Stimulated activated CD8-positive, alpha-beta memory T cell treated with anti-CD3 and anti-CD28 coated beads, Interleukin-15, amount 100 ng/mL, for 24 hours (primary cell): Measurements from ENCODE around the gene REXO1.

Experiments used
- DNase-seq: peaks from one replicate; pipeline ENCODE4 v3.0.0-alpha.2; 2020; ENCODE audit warnings: low read depth

The REXO1 gene

DNA sequence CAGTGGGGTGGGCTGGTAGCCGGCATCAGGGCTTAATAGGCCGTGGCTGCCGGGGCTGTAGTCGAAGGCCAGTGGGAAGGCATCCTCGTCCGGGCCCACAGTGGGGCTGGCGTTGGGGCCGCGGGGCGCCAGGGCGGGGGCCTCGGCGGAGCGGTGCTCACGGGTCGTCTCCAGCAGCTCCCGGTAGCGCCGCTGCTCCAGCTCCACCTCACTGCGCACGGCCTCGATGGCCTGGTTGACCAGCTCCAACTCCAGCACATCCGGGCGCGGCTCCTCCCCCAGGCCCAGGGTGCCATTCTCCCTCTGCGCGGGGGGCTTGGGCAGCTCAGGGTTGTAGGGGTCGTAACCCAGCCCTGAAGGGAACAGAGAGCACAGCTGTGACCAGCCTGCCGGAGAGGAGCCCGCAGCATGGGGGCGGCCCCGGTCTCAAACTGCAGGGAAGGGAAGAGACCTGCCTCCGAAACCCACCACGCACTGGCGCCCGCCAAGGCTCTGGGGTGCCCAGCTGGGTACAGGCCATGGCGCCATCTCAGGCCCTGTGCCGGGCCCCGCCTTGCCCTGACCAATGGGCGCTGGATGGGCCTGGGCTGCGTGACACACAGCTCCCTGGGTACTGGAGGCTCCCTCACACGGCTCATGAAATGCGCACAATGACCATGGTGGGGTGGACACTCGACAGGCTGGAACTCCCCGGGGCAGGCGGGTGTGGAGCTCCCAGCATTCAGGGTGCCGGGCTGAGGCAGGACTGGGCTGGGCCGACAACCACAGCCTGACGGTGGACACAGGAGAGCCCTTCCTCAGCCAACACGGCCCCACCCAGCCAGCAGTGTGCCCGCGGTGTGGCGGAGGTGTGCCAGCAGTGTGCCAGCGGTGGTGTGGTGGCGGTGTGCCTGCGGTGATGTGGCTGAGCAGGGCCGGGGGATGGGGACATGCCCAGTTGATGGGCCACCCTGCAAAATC is 19.7 kb downstream of the REXO1 start:
- no peak for DNase-seq

DNA sequence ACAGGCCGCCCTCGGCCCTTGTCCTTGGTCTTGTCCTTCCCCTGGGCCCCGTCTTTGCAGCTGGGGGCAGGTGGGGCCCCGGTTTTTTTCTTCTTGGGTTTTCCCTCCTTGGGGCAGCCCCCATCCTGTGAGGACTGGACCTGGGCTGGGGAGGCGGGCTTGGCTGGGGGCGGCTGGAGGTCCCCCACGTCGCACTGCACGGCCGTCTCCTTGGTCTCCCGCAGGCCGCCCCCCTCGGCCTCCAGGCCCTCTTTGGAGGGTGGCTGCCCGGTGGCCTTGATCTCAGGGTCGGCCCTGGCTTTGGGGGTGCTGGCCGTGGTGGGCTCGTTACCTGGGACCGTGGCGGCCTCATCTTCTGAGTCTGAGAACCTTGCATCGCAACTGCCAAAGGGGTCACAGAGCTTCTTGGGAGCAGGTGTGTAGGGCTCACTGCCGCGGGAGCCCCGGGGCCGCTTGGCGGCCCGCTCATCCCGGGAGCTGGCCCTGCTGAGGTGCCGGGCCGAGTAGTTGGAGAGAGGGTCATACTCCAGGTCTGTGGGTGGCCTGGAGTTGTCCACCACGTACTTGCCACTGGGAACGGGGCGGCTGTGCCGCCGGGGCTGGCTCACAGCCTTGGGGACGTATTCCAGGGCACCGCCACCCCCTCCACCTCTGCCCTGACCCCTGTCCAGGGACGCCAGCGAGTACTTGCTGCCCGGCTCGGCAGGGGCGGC is 20.6 kb downstream of the REXO1 start:
- DNase-seq, result no peak

DNA sequence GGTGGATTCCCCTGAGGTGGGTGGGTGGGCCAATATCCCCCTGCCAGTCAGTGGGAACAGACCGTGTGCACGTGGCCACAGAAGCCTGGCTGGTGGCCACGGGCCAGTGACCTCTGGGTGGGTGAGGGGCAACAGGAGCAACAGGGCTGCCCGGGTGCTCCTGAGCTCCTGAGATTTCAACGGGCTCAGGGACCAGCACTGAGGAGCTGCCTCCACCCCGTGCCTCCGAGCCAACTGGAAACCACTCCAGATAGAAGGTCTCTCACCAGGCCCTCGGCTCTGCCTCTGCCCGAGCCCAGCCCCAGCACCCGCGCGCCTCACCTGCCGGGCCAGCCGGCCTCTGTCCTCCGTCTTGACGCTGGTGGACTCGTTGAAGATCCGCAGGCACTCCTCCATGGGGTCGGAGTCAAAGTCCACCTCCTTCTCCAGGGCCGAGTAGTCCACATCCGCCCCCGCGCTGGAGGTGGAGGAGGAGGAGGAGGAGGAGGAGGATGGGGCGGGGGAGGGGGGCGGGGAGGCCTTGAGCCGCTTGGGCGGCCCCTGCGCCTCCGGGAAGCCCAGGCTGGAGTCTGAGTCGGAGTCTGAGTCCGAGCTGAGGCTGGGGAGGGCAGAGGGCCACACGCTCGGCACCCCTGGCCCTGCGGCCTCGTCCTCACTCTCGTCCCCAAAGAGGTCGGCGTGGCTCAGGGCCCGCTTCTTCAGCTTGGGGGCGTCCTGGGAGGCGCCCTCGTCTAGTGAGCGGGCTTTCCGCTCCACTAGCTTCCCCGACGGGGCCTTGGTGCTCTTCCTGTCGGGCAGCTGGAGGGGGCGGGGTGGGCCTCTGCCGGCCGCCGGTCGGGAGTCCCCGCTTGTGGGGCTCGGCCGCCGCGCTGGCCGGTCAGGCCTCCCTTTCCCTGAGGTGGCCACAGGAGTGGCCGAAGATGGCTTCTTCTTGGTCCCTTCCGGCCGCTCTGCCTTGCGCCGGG is 21.4 kb downstream of the REXO1 start:
- DNase-seq, result no peak

DNA sequence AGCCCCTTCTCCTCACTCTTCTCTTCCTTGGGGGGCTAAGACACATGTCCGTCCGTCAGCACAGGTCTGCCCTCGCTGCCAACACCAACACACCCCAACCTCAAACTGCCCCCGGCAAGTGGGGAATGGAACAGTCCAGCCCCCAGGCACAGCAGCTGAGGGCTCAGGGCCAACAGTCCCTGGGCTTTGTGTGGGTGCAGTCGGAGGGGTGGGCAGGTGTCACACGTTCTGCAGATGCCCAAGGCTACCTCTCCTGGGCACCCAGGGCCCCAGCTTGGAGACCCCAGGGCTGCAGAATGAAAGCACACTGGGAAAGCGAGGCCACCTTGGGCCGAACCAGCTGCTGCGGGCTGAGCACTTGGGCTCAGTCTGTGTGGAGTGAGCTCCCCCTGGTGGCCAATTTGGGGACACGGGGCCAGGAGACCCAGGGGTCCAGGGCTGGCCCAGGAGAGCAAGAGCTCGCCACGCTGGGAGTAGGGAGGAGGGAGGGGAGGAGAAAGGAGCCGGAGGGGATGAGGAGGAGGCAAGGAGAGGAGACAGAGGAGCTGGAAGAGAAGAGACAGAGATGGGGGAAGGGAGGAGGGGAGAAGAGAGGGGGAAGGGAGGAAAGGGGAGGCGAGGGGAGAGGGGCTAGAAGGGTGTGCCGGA is 22.2 kb downstream of the REXO1 start:
- peak; percentile 44 for DNase-seq

DNA sequence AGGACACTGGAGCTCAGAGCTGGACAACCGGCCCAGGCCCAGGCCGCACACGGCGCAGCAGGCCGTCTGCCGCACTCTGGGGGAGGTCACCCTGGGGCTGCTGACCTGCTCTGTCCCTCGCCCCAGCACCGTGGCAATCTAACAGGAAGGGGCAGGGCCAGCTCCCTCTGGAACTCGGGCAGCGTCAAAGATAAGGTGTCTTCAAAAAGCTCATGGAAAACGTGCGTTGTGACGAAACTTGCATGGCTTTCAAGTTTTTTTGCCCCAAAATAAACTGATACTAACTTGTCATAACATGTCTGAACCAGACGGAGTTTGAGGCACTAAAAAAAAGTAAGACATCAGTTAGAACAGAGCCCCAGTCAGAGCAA is 24.0 kb downstream of the REXO1 start:
- DNase-seq, result no peak

DNA sequence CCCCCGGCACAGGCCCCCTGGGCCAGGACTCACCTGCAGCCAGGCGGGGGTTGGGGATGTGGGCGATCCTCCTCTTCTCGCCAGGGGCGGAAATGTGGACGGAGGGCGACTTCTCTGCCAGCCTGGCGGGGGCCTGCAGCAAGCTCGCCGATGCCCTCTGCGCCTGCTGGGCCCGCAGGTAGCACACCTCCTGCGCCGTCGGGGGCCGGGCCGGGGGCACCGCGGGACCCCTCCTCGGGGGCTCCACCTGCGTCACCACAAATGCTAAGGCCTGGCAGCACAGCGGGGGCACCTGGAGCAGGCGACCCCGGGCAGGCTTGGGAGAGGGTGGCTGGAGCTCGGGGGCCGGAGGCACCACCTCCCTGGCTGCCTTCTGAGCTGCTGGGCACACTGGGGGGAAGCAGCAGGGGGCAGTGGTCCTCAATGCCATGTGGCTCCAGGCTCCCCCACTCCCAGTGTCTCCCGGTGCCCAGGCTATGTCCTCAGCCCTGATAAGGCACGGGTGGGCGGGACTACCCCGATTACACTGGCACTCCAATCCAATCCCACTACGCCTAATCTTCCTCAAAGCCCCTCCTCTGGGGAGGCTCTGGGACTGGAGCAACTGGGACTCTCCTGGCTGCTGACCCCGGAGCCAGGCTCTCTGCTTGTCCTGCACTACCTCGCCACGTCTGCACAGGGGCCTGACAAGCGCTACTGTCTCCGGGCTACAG is 24.6 kb downstream of the REXO1 start:
- no peak for DNase-seq

DNA sequence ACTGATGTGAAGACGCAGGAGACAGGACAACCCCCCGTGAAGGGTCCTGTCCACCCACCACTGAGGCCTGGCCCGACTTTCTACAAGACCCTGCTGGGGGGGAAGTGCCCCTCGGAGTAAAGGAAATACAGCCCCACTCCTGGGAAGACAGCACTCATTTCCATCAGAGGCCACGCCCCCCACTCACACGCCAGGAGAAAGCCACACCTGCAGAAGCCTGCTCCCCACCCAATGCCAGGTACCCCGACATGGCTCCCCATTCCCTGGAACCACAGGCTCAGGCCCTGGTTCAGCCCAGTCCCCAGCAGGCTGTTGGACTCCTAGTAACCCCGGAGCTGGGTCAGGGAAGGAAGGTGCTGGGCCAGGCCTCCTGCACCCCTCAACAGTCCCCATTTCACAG is 25.3 kb downstream of the REXO1 start:
- DNase-seq, result no peak

DNA sequence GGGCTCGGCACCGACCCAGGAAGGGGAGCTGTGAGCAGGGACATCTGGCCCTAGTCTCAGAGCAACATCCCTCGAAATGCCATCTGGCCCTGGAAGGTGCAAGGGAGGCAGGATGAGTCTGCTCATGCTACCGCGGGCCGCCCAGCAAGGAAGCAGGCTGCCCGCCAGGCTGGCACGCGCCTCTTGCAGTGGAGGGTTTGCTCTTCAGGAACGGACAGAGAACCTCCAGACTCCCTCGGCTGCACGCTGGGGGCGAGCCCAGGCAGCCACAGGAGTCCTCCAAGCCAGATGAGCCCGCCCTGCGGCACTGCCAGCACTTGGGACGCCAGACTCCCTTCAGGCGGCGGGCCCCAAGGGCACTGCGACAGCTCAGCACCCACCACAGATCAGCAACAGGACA is 26.1 kb downstream of the REXO1 start:
- no peak for DNase-seq

DNA sequence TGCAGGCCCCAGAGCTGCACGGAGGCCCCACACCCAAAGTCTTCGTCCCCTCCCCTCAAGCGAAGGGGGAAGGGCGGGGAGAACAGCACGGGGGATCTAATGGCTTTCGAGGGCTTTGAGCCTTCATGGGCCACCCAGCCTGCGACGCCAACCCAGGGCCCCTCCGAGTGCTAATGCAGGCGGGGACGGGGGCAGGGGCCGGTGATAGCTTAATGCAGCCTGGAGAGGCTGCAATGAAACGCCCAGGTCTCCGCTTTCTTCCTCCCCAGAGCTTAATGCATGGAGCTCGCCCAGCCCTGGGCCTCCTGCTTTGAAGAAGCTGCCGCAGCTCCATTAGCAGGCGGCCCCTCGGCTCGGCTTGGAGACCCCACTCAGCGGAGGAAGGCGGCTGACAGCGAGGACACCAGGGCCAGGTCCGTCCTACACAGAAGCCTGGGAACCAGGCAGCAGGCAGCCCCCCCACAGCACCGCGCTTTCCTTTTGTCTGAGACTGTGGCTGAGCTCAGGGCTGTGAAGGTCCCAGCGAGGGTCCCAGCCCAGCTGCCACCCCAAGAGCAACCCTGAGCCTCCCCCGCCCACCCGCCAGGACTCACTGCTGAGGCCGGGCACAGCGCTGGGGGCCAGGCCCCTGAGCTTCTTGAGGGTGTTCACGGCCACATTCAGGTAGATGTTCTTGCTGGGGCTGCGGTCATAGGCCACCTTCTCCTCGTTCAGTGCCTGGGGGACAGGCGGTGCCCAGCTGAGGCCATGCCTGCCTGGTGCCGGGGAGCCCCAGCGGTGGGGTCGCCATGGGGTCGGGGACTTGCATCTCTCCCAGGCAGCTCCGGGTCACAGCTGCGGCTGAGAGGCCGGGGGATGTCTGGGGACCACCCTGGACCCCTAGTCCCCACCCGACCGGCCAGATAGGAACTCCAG is 28.7 kb downstream of the REXO1 start:
- DNase-seq, result no peak

DNA sequence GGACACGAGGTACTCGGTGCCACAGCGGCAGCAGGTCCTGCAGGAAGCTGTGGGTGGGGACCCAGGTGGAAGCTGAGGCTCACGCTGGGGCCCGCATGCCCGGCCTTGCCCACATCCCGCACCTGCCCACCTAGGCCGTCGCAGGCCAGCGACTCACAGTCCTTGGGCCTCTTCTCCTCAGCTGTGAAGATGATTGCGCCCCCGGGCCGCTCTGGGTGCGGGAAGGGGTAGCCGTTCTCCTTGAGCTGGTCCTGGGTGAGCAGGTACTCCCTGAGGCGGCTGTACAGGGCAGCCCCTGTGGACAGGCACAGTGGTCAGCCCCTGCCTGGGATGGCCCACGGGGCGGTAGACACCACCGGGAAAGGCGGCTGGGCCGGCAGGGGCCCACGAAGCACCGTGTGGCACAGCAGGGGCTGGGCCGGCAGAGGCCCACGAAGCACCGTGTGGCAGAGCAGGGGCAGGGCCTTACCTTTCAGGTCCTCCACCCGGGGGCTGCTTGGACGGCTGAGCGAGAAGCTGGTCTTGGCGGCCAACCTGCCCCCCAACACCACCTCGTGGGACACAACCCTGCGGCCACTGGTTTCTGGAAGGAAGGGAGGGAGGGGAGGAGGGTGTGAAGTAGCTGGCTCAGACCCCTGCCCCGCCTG is 29.6 kb downstream of the REXO1 start:
- DNase-seq, result no peak

DNA sequence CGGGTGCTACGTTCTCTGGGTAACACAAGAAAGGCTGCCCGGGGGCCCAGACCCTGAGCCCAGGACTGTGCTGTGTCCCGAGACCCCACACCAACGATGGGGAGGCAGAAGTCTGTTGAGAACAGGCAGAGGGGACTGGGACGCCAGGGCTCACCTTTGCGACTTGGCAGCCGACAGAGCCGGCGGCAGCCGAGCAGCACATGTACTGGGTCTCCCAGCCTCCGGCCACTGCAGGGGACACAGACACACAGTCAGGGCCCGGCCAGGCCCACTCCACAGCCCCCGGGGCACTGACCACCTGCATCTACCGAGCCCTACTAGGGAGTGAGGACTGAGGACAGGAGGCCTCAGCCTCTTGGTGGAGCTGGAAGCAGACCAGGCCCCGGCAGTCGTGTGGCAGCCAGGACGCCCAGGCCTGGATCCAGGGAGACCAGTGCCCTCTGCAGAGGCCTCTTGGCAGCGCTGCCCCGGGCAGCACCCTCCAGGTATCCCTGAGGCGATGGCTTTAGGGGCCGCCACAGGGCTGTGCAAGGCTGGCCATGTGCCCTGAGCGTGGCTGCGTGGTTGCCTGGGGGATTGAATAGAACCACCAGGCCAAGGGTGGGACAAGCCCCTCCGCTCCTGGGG is 30.6 kb downstream of the REXO1 start:
- DNase-seq, result no peak

DNA sequence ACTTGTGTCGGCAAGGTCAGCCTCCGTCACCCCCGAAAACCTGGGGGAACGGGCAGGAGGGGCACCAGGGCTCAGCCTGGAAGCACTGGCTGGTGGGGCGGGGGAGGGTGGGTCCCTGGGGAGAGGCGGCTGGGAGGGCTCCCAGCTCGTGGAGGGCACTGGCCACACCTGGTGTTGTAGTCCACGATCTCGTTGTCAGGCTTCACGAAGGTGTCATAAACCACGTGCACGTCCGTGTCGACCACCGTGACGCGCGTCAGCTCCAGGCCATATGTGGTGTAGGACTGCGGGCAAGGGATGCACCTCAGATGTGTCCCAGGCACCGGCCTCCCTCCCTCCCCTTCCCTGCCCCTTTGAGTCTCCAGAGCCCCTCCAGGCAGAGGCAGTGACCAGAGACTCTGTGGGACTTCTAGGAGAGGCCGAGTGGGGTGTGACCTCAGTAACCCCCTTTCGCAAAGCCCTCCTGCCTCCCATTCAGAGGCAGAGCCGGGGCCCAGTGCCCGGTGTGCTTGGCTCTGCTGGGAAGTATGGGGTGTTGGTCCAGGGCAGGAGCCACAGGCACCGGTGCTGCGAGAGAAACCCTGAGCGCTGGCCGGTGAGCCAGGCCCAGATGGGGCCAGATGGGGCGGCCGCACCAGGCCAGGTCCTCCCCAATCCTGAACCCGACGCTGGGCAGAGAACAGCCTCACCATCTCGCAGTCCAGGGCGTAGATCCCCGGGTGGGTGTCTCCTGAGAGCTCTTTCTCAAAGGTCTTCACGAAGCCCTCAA is 31.6 kb downstream of the REXO1 start:
- DNase-seq, result no peak

DNA sequence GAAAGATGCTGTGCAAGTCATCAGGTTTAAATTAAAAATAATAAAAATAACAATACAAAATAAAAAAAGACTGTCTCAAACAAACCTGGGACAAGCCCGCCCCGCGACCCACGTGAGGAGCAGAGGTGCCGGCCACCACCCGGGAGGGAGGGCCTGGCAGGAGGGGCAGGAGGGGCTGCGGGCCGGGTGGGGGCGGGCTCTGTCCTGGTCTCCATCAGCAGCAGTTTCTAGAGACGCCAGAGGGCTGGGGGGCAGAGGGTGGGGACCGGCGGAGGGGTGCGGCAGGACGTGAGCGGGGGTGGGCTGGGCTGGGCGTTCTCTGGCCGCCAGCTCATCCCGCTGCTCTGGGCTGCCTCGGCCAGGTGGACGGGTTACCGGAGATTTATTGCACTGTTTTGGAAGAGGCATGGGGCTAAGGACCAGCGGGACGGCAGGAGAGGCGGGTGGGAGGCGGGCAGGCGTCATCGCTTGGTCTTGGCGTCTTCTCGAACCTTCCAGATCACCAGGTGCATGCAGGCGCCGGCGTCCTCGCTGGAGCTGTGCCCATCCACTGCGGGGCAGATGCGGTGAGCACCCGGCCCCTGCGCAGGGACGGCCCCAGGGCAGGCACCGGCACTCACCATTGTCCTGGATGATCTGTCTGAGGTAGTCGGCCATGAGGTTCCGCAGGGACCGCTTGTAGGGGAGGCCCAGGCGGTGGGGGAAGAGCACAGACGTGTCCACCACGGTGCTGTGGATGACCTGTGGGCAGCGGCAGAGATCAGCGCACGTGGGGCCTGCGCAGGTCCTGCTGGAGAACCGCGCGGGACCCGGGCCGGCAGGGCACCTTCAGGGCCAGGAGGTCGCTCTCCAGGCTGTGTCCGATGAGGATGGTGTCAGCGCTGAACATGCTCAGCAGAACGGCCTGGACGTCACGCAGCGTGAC is 32.4 kb downstream of the REXO1 start:
- no peak for DNase-seq

DNA sequence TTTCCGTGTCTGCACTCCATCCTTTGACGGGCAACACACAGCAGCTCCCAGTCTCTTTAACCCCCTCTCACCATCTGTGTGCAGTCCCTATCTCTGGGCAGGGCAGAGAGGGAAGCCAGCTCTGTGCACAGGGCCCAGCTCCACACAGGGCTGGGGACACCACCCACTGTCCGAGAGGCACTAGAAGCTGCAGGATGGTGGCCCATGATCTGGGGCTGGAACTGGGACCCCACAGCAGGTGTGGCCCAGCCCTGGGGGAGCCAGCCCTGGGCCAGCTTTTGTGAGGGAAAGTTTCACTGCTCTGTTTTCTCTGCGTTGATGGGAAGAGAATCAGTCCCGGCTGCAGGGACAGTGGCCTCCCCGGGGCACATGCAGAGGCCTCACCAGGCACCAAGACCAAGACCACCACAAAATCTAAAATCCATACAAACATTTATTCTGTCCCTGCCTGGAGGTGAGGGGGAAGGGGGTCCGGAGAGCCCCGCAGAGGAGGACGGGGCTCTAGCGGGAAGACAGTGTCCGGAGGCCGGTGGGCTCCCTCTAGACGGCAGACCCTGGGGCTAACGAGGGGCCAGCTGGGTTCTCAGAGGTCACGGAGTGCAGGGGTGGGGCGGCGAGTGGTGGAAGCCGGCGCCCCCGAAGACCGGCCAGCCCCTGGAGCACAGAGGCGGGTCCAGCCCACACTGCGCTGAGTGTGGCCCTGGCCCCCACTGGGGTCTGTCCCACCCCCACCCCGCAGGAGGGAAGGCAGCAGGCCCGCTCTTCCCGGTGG is 33.3 kb downstream of the REXO1 start:
- DNase-seq, result no peak

DNA sequence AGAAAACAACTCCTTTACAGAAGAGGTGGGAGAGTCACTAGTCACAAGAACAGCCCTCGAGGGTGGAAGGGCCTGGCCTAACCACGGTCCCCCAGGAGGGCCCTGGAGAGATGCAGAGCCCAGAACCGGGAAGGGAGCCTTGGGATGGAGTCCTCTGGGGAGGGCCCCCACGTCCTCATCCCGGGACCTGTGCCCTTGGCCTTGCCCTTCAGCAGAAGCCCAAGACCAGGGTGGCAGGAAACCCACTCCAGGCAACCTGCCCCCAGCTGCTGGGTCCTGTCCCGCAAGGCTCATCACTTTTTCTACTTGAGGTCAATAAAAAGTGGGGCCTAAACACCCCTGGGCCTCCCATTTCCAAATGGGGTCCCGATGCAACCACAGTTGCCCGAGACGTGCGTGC is 33.9 kb downstream of the REXO1 start:
- DNase-seq, result no peak
